Kidney epithelial cell (primary cell): ENCODE measurements around the gene HS1BP3. TPM values are rescaled to one million over a fixed set of nuclear protein-coding genes. Genes with fewer than 3 reads are reported as not detected.

Source experiments
- DNase-seq: peaks from one replicate; pipeline ENCODE4 v3.0.0-alpha.2; 2010; ENCODE audit warnings: low read depth
- H3K27me3 ChIP-seq: 2 replicates; pipeline ENCODE4 v1.6.0; 2011; ENCODE audit warnings: low read length; ENCODE audit not compliant: control insufficient read depth, insufficient read depth
- H3K36me3 ChIP-seq: 2 replicates; pipeline ENCODE4 v1.5.1; 2011; ENCODE audit warnings: low read length; ENCODE audit not compliant: control insufficient read depth, insufficient read depth
- H3K4me3 ChIP-seq: 2 replicates; pipeline ENCODE4 v1.5.1; 2011; ENCODE audit warnings: low read depth, mild to moderate bottlenecking, control low read depth, low read length
- CTCF ChIP-seq: IDR thresholded peaks from 2 replicates; pipeline ENCODE4 v1.5.1; 2011; ENCODE audit warnings: mild to moderate bottlenecking, moderate library complexity, low read length, control low read depth, inconsistent platforms; ENCODE audit not compliant: insufficient read depth, poor library complexity, severe bottlenecking
- total RNA-seq: library from RNA; depleted of rRNA; stranded (reverse); fragments of >200 nt; gene quantifications from 2 replicates; pipeline ENCODE4 v1.2.3, GENCODE V29; 2015

Gene HS1BP3
- total RNA-seq, 1 donor from 2014 or later = 42.4 TPM

DNA sequence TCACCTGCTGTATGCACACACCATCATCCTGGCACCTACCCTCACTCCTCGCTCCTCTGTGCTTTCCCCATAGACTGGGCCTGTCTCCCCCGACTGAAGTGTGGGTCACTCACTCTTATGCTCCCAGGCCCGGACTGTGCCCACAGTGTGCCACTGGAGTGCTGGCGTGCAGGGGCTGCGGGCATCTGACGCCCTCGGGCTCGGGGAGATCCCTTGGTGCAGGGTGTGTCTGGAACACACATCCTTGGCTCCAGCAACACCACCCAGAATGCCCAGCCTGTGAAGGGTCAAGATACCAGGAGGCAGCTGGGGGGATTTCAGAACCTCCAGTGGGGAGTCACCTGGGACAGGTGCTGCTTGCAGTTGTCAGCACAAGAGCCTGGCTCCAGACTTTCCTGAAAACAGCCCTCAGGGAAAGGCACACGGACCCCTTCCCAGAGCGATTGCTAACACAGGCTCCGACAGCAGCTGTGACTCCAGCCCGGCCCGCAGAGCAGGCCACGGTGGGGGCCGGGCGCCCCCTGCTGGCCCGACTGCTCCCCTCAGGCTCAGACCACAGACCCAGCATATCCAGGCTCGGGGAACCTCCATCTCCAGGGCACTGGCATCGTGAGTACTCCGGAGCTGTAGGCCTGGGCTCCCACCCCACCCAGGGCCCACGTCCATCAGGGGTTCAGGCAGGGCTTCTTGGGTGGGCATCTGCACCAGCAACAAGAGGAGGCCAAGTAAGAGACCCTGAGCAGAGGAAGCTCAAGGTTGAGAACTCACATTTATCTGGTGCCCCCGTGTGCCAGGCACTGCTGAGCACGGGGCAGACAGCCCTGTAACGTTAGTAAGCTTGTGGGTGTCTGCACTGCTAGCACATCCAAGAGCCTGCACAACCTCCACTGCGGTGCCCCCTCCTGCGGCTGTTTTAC is 8.6 kb downstream of the HS1BP3 start:
- peak; percentile 99 for TF ChIP-seq CTCF
- peaks cover 1% of the 10 kb centered on the region for H3K36me3 ChIP-seq
- no peak for DNase-seq

DNA sequence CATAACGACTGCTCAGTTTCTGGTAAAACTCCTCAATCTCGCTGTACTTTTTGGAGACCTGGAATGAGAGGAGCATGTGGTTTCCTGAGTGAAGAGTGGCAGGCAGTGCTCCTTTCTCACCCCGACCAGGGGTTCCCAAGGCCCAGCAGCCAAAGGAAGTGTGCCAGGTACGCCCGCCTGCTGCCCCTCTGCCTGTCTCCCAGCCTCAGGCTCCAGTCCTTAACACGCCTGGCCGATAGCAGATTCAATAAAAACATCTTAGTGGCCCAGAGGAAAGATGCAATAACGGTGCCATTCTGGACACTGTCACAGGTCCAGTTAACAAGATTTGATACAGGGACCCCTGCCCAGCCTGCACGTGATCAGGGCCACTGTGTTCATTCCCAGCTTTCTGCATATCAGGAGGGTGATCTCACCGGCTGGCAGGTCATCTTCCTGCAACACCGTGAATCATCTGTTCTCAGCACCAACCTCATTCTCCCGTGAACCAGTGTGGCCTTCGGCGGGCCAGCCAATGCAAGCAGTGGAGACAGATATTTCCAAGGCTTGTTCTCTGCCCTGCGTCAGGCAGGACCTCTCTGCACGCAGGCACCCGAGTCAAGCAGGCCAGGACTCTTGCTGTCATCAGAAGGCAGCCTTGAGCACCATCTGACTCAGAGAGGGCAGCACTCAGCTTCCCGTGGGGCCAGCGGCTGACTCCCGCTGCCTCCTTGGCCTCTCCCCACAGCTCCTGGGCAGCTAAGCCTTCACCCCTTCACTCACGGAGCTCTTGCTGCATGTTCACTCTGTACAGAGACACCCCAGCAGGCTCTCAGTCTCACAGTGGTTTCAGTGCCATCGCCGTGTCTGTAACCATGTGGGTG is 9.5 kb downstream of the HS1BP3 start:
- DNase-seq = no peak
- Histone ChIP-seq H3K27me3 (no peaks in the 10 kb centered on the region), H3K36me3 (peaks cover 1% of the 10 kb centered on the region), H3K4me3 (no peak overlapping the region)
- TF ChIP-seq CTCF = no peak

More for the DNA sequence above, 8.6 kb downstream of the HS1BP3 start:
- no peaks in the 10 kb centered on the region for H3K27me3 ChIP-seq
- H3K4me3 ChIP-seq = no peak overlapping the region

DNA sequence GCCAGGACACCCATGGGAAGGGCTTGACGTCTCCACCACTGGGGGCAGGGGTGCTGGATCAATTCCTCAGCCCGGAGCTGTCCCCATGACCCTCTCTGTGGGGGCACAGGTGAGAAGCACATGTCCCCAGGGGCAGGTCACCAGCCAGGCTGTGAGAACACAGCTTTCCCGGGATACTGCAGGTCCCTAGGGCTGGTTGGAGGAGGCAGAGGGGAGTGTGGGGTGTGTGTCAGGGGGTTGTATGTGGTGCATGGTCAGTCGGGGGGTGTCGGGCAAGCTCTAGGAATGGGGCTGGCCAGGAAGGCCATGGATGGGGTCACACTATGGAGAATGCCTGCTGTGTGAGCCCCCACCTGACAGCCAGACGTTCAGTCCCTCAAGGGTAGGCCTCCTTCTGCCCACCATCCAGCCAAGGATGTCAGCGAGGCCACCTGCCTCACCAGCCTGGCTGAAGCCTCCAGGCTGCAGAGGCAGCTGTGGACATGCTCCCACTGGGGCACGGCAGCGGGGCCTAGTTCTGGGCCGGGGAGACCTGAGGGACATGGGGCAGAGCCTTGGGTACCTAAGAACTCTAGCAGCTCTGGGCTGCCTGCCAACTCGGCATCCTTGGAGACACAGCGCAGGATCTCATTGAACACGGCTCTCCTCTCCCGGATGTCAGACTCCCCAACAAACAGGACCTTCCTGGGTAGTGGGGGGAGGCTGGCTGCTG is 10.3 kb downstream of the HS1BP3 start:
- H3K36me3 ChIP-seq = peaks cover 1% of the 10 kb centered on the region
- DNase-seq = no peak
- no peak overlapping the region for H3K4me3 ChIP-seq
- no peak for TF ChIP-seq CTCF
- no peaks in the 10 kb centered on the region for H3K27me3 ChIP-seq

DNA sequence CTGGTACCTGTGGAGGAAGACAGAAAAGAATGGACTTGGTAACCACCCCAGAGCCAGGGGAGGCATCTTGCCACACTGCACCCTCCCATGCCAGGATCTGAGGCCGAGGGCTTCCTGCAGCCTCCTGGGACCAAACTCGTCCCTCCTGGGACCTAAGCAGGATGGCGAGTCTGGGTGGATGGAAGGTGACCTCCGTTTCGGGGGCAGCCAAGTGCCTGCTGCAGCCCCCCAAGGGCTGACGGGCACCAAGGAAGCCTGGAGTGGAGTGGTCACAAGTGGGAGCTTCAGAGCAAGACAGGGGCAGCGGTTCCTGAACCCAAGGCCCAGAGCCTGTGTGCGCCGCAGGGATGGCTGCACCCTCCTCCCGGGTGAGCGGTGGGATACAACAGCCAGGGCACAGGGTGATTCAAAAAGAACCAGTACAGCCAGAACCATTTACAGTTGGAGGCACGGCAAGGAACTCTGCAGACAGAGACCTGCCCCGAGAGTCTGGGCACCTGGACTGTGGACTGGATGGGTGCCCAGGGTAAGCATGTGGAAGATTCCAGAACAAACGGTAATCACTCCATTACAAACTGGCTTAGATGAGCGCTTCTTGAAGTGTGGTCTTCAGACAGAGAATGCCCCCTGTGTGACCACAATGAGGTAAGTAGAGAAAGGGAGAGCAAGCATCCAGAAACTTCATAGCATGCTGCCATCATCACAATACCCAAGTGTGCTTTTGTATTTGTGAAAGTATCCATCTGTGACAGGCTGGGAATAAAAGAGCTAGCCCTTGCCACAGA is 12.1 kb downstream of the HS1BP3 start:
- no peak for DNase-seq
- H3K27me3 ChIP-seq = no peaks in the 10 kb centered on the region
- peaks cover 1% of the 10 kb centered on the region for H3K36me3 ChIP-seq
- TF ChIP-seq CTCF = no peak
- no peak overlapping the region for H3K4me3 ChIP-seq

DNA sequence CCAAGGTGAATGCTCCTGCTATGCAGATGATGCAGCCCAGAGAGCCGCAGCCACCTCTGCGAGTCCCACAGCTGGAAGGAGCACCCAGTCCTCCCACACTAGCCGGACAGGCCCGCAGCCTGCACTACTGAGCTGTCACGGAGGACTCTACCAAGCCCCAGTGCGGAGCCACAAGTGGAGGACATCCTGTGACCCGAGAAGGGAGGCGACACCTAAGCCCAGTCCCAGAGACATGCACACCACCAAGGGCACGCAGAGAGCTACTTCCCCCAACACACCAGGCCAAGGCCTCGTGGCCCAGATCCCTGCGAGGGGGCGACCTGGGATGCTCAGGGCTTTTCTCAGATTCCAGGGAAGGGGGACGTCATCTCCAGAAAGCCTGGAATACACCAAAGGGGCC is 12.9 kb downstream of the HS1BP3 start:
- no peak for DNase-seq
- H3K4me3 ChIP-seq = no peak overlapping the region
- TF ChIP-seq CTCF = no peak
- peaks cover 1% of the 10 kb centered on the region for H3K36me3 ChIP-seq
- H3K27me3 ChIP-seq = no peaks in the 10 kb centered on the region
